Endothelial cell (in vitro differentiated cells): ENCODE results near the gene DDX41. TPM values are rescaled to one million over a fixed set of nuclear protein-coding genes. Genes with fewer than 3 reads are reported as not detected.

Source experiments
- DNase-seq: peaks from one replicate; pipeline ENCODE4 v3.0.0; 2021; ENCODE audit warnings: low spot score
- H3K27ac Mint-ChIP-seq: one replicate; pipeline ENCODE4 v1.8.0; 2021; ENCODE audit warnings: mixed read lengths, inconsistent platforms; ENCODE audit not compliant: unreplicated experiment
- H3K27me3 Mint-ChIP-seq: one replicate; pipeline ENCODE4 v1.8.0; 2021; ENCODE audit warnings: mild to moderate bottlenecking, moderate library complexity, mixed read lengths, inconsistent platforms; ENCODE audit not compliant: unreplicated experiment
- H3K36me3 Mint-ChIP-seq: one replicate; pipeline ENCODE4 v1.8.0; 2021; ENCODE audit warnings: mild to moderate bottlenecking, low read depth, mixed read lengths, inconsistent platforms; ENCODE audit not compliant: unreplicated experiment
- H3K4me1 Mint-ChIP-seq: one replicate; pipeline ENCODE4 v1.8.0; 2021; ENCODE audit warnings: mild to moderate bottlenecking, mixed read lengths, inconsistent platforms; ENCODE audit not compliant: unreplicated experiment
- H3K4me3 Mint-ChIP-seq: one replicate; pipeline ENCODE4 v1.8.0; 2021; ENCODE audit warnings: mild to moderate bottlenecking, mixed read lengths, inconsistent platforms; ENCODE audit not compliant: unreplicated experiment
- H3K9me3 Mint-ChIP-seq: one replicate; pipeline ENCODE4 v1.8.0; 2021; ENCODE audit warnings: mixed read lengths, inconsistent platforms; ENCODE audit not compliant: unreplicated experiment
- total RNA-seq: library from RNA; stranded (reverse); fragmentation: NEBNext Ultra II Directional; extraction: Animal tissue kit (Norgen Biotek cat#: 25700); gene quantifications from one replicate; pipeline ENCODE4 v1.2.1, GENCODE V29; 2021; ENCODE audit not compliant: unreplicated experiment
- TF ChIP-seq, protein P1 (sequence below): fragments of 200-600 bp; sonication (generic); IDR thresholded peaks from one replicate; pipeline ENCODE4 v1.5.0; 2021; ENCODE audit warnings: antibody characterized with exemption; ENCODE audit not compliant: unreplicated experiment

Gene DDX41
- total RNA-seq, 1 donor from 2014 or later: 125 TPM

DNA sequence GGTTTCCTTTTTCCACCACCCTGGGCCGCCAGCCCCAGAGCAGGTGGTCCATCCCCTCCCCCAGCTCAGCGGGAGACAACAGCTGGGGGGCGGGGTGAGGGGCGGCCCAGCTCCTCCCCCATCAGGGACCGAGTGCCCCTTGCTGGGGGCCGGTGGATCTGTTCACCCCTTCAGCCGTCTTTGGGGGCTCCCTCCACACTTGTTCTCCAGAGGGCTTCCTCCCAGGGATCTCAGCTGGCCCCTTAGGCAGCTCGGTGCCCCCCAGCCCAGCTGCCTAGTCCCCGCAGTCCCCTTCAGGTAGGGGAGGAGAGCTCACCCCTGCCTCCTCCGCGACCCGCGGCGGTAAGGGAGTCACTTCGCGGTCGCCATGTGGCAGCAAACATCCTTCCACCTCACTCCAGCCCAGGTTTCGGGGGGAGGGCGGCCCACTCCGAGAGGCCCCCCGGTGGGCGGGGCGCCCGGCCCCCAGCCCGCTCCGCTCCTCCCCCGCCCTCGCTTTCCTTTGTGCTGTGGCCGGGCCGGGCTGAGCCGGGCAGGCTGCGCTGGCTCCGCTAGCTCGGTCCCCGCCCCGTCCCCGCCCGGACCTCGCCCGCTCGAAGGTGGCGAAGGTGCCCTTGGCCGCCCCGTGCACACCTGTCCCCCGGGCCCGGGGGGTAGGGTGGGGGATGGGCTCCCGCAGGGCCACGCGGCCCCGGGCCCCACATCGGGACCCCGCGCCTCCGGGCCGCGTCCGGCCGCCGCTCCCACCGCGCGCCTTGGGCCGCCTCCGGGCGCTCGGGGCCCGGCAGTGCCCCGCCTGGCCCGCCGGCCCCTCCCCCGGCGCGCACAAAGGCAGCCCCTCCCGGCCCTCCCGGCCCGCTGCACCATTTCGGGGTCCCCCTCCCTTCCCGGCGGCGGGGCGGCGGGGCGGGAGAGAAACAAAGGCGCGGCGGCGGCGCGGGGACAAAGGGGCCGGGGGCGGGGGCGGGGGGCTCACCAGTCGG, 44.0 kb downstream of the DDX41 start:
- peaks cover 38% of the 10 kb centered on the region for H3K4me1 Mint-ChIP-seq
- H3K27me3 Mint-ChIP-seq: peaks cover 32% of the 10 kb centered on the region
- no peak overlapping the region for H3K27ac Mint-ChIP-seq
- TF ChIP-seq, protein P1, sequence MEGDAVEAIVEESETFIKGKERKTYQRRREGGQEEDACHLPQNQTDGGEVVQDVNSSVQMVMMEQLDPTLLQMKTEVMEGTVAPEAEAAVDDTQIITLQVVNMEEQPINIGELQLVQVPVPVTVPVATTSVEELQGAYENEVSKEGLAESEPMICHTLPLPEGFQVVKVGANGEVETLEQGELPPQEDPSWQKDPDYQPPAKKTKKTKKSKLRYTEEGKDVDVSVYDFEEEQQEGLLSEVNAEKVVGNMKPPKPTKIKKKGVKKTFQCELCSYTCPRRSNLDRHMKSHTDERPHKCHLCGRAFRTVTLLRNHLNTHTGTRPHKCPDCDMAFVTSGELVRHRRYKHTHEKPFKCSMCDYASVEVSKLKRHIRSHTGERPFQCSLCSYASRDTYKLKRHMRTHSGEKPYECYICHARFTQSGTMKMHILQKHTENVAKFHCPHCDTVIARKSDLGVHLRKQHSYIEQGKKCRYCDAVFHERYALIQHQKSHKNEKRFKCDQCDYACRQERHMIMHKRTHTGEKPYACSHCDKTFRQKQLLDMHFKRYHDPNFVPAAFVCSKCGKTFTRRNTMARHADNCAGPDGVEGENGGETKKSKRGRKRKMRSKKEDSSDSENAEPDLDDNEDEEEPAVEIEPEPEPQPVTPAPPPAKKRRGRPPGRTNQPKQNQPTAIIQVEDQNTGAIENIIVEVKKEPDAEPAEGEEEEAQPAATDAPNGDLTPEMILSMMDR: no peak
- peak overlapping the region; percentile 90 for H3K4me3 Mint-ChIP-seq
- peaks cover 25% of the 10 kb centered on the region for H3K36me3 Mint-ChIP-seq
- H3K9me3 Mint-ChIP-seq: no peaks in the 10 kb centered on the region
- DNase-seq: peak; percentile 66

DNA sequence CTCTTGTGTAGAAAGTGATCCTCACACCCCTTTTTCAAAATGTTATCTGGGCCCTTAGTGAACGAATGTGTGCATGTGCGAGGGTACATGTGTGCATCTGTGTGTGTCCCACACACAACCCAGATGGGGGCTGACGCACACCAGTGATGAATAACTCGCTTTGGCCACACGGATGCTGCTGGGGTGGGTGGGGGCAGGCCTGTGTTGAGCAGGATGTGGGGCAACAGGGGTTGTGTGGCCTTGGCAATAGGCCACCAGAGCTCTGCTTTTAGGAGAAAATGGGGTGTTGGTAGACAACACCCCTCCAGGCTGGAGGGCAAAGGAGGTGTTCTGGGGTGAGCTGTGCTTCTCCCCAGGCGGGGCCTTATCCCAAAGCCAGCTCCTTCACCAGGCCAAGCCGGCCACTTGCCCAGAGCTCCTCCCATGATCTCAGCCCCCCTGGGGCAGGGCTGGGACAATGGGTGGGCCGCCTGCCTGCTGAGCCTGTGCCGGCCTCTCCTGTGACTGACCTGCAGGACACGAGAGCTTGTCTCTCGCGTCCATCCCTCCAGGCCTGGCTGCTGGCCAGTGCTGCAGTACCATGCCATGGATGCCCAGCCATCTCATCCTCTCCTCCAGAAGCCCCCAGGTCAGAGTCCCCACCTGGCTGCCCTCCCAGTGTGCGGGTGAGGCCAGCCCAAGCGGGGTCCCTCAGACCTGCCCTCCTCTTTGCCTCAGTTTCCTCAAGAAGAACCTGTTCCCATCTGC, 45.0 kb downstream of the DDX41 start:
- peaks cover 38% of the 10 kb centered on the region for H3K4me1 Mint-ChIP-seq
- H3K4me3 Mint-ChIP-seq: peak overlapping the region; percentile 89
- H3K27ac Mint-ChIP-seq: peak overlapping the region; percentile 30
- no peaks in the 10 kb centered on the region for H3K9me3 Mint-ChIP-seq
- H3K27me3 Mint-ChIP-seq: peaks cover 34% of the 10 kb centered on the region
- TF ChIP-seq, protein P1: no peak
- no peak for DNase-seq
- peaks cover 33% of the 10 kb centered on the region for H3K36me3 Mint-ChIP-seq

DNA sequence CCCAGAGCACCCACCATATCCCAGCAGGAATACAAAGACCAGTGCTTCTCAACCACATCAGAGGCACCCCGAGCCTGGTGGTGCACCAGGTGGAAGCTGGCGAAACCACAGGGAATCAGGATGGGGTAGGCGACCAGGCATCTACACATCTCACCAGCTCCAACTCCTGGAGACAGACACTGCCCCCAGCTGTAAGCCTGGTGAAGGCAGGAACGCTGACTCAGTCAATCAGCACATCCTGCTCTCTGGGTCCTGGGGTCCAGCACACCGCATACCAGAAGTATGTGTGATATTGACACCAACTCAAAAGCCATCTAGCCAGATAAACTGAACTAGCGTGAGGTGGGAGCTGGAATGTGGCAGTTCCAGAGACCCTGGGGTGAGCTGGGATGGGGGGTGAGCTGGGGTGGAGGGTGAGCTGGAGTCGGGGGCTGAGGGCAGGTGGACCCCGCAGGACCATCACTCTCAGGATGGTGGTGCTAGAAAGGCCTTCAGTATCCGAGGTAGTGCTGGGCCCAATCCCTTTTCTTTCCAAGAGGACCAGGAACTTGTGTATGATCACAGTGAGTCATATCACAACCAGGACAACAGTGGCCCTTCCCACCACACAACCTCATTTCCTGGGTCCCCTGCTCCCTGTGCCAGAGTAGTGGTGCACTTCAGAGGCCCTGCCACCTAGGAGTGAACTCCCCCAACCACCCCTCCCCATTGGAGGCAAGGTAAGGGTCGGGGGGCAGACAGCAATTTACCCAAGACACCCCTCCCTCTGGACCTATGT, 45.8 kb downstream of the DDX41 start:
- peak overlapping the region; percentile 75 for H3K27ac Mint-ChIP-seq
- no peaks in the 10 kb centered on the region for H3K9me3 Mint-ChIP-seq
- TF ChIP-seq, protein P1: no peak
- peaks cover 39% of the 10 kb centered on the region for H3K36me3 Mint-ChIP-seq
- peak overlapping the region; percentile 83 for H3K4me3 Mint-ChIP-seq
- H3K27me3 Mint-ChIP-seq: peaks cover 32% of the 10 kb centered on the region
- no peak for DNase-seq
- H3K4me1 Mint-ChIP-seq: peaks cover 34% of the 10 kb centered on the region

DNA sequence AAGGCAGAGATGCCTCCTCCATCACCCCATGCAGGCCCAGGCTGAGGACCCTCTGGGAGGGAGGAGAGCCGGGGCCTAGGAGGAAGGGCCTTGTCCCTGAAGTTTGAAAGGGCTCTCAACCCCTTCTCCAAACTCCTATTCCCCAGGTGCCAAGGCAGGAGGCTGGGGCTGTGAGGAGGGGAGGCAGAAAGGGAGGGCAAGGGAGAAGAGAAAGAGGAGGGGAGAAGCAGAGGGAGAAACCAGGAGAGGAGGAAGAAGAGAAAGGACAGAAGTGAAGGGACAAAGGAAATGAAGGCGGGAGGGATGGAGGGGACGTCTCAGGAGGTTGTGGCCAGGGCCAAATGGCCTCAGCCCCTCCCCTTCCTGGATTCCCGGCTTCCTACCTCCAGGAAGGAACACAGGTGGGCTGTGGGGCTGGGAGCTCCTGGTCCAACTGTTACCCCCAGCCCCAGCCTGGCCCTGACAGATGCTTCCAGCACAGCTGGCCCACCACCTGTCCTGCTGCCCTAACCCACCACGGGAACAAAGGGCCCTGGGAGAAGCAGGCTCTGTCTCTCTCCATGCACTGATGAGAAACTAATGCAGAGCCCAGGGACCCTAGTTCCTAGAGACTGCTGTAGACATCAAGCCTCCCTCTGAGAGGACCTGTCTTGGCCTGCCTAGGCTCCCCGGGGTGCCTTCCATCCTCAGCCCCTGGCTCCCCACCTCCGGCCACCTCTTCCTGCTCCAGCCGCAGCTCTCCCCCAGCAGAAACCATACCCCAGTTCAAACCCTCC, 46.8 kb downstream of the DDX41 start:
- TF ChIP-seq, protein P1: no peak
- Mint-ChIP-seq H3K27me3 (peaks cover 32% of the 10 kb centered on the region), H3K4me1 (peaks cover 32% of the 10 kb centered on the region), H3K27ac (peak overlapping the region; percentile 75), H3K9me3 (no peaks in the 10 kb centered on the region), H3K4me3 (peak overlapping the region; percentile 83), H3K36me3 (peaks cover 43% of the 10 kb centered on the region)
- no peak for DNase-seq
